ENCODE data around the gene MEIS1.

The MEIS1 gene

DNA sequence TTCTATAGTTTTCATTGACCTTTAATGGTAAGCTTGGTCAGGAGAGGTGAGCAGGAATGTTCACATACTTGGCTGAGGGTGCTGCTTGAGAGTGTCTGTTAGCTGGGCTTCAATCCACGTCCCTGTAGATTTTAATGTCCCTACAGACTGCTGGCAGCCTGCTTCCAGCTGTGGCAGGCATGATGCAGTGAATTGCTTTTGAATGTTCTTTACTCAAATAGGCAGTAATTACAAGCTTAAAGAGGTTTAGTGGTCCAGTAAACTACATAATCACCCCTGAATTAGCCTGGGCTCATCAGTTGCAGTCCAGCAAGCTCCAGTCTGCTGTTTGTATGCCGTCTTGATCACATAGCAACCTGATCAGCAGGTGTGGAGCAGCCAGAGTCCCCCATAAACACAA is 102.1 kb downstream of the MEIS1 start:
- H3K4me1 ChIP-seq (ENCODE audit: control insufficient read depth, insufficient read depth, low read length) = peaks cover 2% of the 10 kb centered on the region
- H3K4me2 ChIP-seq (ENCODE audit: low read length) = no peak overlapping the region
- no peaks in the 10 kb centered on the region for H3K27me3 ChIP-seq (ENCODE audit: control insufficient read depth, insufficient read depth, low read length)
- no peak overlapping the region for H3K9ac ChIP-seq (ENCODE audit: low read depth, low read length)
- no peak overlapping the region for H3K4me3 ChIP-seq (ENCODE audit: low read length)
- no peaks in the 10 kb centered on the region for H3K36me3 ChIP-seq (ENCODE audit: insufficient read depth, low read length)
- H3K9me3 ChIP-seq (replicated peaks; ENCODE audit: low read length) = no peaks in the 10 kb centered on the region

DNA sequence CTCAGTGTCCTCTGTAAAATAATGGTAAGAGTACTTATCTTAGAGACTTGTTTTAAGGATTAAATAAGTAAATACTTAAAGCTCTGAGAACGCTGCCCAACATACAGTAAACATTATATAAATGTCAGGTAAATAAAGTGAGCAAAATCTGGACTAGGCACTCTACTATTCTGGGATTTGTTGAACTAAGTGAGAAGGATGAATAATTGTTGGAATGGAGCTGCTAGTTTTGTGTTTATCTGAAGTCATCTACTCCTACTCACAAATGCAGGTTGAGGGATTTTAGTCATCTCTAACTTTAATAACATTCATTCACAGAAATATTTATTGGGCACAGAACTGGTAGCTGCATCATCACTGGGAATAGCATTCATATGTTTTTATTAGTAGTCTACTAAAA is 103.4 kb downstream of the MEIS1 start:
- Histone ChIP-seq H3K9me3 (replicated peaks; ENCODE audit: low read length) (no peaks in the 10 kb centered on the region), H3K9ac (ENCODE audit: low read depth, low read length) (no peak overlapping the region), H3K27me3 (ENCODE audit: control insufficient read depth, insufficient read depth, low read length) (no peaks in the 10 kb centered on the region), H3K4me2 (ENCODE audit: low read length) (no peak overlapping the region), H3K4me3 (ENCODE audit: low read length) (no peak overlapping the region), H3K36me3 (ENCODE audit: insufficient read depth, low read length) (no peaks in the 10 kb centered on the region), H3K4me1 (ENCODE audit: control insufficient read depth, insufficient read depth, low read length) (peaks cover 2% of the 10 kb centered on the region)

DNA sequence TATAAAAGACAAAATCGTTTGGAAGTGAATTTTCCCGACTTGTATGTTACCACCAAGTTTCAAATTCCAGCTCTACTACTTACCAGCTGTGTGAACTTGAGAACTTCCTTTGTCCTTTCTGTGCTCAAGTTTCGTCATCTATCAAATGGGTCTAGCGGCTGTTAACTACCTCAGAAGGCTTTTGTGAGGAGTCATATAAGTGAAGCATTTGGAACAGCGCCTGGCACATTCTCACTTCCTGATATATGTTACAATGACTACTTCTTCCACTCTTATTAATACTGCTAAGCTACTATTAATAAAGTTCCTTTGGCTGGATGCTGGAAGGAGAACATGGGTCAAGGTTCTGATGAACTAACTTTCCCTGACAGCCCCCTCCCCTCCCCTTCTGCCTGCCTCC is 104.5 kb downstream of the MEIS1 start:
- H3K4me1 ChIP-seq (ENCODE audit: control insufficient read depth, insufficient read depth, low read length) = peaks cover 2% of the 10 kb centered on the region
- no peaks in the 10 kb centered on the region for H3K27me3 ChIP-seq (ENCODE audit: control insufficient read depth, insufficient read depth, low read length)
- H3K4me2 ChIP-seq (ENCODE audit: low read length) = no peak overlapping the region
- no peaks in the 10 kb centered on the region for H3K9me3 ChIP-seq (replicated peaks; ENCODE audit: low read length)
- H3K36me3 ChIP-seq (ENCODE audit: insufficient read depth, low read length) = no peaks in the 10 kb centered on the region
- no peak overlapping the region for H3K4me3 ChIP-seq (ENCODE audit: low read length)
- H3K9ac ChIP-seq (ENCODE audit: low read depth, low read length) = no peak overlapping the region

DNA sequence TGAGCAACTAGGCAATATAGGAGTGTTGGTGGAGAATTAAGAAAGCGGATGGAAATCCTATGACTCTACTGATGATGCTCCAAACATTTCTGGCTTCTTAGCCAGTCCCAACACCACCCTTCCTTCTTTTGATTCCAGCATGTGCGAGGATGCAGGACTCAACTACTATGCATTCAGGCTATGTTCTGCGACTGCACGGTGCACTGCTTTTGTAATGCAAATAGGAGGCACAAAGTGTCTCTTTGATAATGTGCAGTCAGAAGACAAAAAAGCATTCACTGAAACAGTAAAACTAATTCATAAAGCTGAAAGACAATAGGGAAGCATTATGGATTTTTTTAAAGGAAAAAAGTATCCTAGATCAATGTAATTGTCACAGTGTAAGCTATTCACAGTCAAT is 106.7 kb downstream of the MEIS1 start:
- no peak overlapping the region for H3K4me2 ChIP-seq (ENCODE audit: low read length)
- no peak overlapping the region for H3K4me3 ChIP-seq (ENCODE audit: low read length)
- no peaks in the 10 kb centered on the region for H3K9me3 ChIP-seq (replicated peaks; ENCODE audit: low read length)
- no peaks in the 10 kb centered on the region for H3K36me3 ChIP-seq (ENCODE audit: insufficient read depth, low read length)
- H3K9ac ChIP-seq (ENCODE audit: low read depth, low read length) = no peak overlapping the region
- no peaks in the 10 kb centered on the region for H3K27me3 ChIP-seq (ENCODE audit: control insufficient read depth, insufficient read depth, low read length)
- H3K4me1 ChIP-seq (ENCODE audit: control insufficient read depth, insufficient read depth, low read length) = peaks cover 2% of the 10 kb centered on the region

DNA sequence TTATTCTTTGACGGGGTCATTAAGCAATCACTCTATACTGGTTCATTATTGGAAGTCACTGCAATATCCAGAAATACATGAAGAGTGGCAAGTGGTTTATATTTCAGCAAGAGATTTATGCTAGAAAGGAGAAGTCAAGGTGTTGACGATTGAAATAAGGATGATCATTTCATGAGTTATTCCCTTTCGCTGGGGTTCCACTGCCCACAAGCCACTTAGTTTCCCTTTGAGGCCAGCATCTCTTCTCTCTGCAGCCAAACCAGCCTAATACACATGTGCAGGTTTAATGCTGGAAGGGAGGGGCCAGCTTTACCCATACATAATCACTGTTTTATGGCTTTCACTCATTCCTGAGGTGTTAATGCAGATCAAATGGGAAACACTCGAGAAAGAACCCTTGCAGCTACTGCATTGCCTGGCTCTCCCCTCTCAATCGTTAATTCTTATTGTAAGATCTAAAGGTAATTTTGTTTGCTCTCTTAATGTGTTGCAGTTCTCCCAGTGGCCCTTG is 108.4 kb downstream of the MEIS1 start:
- Histone ChIP-seq H3K27me3 (ENCODE audit: control insufficient read depth, insufficient read depth, low read length) (no peaks in the 10 kb centered on the region), H3K9me3 (replicated peaks; ENCODE audit: low read length) (no peaks in the 10 kb centered on the region), H3K4me3 (ENCODE audit: low read length) (no peak overlapping the region), H3K9ac (ENCODE audit: low read depth, low read length) (no peak overlapping the region), H3K4me1 (ENCODE audit: control insufficient read depth, insufficient read depth, low read length) (peaks cover 2% of the 10 kb centered on the region), H3K4me2 (ENCODE audit: low read length) (no peak overlapping the region), H3K36me3 (ENCODE audit: insufficient read depth, low read length) (no peaks in the 10 kb centered on the region)

DNA sequence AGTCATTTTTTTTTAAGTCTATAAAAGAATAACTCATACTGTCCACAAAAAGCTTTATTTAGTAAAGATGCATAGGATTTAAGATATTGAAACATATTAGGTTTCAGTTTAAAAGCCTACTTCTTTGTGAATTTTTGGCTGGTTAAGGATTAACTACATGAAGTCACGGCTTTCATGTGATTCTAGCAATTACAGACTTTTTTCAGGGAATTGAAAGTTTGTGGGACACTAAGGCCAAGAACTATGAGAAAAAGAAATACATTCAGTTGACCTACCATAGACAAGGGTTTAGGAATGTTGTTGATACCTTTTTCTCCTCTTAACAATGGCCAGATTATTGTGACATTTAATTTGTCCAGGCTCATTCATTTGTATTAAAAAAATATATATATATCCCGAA is 109.3 kb downstream of the MEIS1 start:
- no peak overlapping the region for H3K9ac ChIP-seq (ENCODE audit: low read depth, low read length)
- H3K4me3 ChIP-seq (ENCODE audit: low read length) = no peak overlapping the region
- no peaks in the 10 kb centered on the region for H3K27me3 ChIP-seq (ENCODE audit: control insufficient read depth, insufficient read depth, low read length)
- H3K9me3 ChIP-seq (replicated peaks; ENCODE audit: low read length) = no peaks in the 10 kb centered on the region
- H3K36me3 ChIP-seq (ENCODE audit: insufficient read depth, low read length) = no peaks in the 10 kb centered on the region
- no peaks in the 10 kb centered on the region for H3K4me1 ChIP-seq (ENCODE audit: control insufficient read depth, insufficient read depth, low read length)
- H3K4me2 ChIP-seq (ENCODE audit: low read length) = no peak overlapping the region

DNA sequence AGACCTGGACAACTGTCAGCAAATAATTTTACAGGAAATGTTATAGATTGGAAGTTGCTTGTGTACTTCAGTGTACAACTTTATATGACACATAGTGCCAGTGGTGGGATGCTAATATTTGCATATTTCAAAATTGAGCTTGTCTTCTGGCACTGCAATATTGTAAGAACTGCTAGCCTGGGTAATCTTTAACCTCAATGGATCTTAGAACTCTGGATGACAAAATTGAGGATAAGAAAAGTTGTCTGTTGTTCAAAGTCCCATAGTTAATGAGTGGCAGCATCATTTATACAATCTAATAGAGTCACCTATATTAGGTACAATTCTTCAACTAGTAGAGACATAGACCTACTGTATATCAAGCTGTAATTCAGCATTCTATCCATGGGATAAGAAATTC is 110.3 kb downstream of the MEIS1 start:
- Histone ChIP-seq H3K4me2 (ENCODE audit: low read length) (no peak overlapping the region), H3K4me1 (ENCODE audit: control insufficient read depth, insufficient read depth, low read length) (no peaks in the 10 kb centered on the region), H3K27me3 (ENCODE audit: control insufficient read depth, insufficient read depth, low read length) (no peaks in the 10 kb centered on the region), H3K9ac (ENCODE audit: low read depth, low read length) (no peak overlapping the region), H3K36me3 (ENCODE audit: insufficient read depth, low read length) (no peaks in the 10 kb centered on the region), H3K4me3 (ENCODE audit: low read length) (no peak overlapping the region), H3K9me3 (replicated peaks; ENCODE audit: low read length) (no peaks in the 10 kb centered on the region)

DNA sequence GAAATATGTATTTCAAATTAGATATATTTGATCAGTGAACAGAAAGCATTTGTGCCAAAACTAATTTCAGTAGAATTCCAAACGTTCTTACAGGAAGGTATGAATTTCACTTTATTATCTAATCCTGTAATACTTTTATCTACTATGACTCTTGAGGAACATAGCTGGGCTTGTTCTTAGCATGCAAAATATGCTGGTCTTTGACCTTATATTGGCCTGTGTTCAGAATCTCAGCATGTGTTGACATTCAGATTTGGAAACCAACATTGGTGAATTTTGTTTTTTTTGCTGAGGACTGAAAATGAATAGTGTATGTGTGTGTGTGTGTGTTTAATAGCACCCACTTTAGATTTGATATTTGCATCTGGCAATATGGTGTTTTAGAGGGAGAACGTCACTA is 112.2 kb downstream of the MEIS1 start:
- Histone ChIP-seq H3K4me3 (ENCODE audit: low read length) (no peak overlapping the region), H3K4me1 (ENCODE audit: control insufficient read depth, insufficient read depth, low read length) (no peaks in the 10 kb centered on the region)

DNA sequence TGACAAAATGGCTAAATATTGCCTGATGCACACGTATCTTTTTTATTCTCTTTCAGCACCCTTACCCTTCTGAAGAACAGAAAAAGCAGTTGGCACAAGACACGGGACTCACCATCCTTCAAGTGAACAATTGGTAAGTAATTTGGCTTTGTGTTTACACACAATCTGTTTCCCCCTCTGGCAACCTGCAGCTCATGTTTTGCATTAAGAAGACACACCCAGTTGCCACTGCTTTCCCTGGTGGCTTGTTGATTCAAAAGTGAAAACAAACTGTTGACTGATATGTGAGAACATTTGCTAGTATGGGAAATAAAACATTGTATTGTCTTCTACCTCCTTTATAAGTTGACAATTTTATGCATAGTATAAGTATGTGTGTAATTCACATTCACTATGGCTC is 113.0 kb downstream of the MEIS1 start:
- Histone ChIP-seq H3K9me3 (replicated peaks; ENCODE audit: low read length) (no peaks in the 10 kb centered on the region), H3K4me3 (ENCODE audit: low read length) (no peak overlapping the region), H3K4me1 (ENCODE audit: control insufficient read depth, insufficient read depth, low read length) (no peaks in the 10 kb centered on the region), H3K36me3 (ENCODE audit: insufficient read depth, low read length) (no peaks in the 10 kb centered on the region), H3K27me3 (ENCODE audit: control insufficient read depth, insufficient read depth, low read length) (no peaks in the 10 kb centered on the region), H3K9ac (ENCODE audit: low read depth, low read length) (no peak overlapping the region), H3K4me2 (ENCODE audit: low read length) (no peak overlapping the region)

More for the DNA sequence above, 112.2 kb downstream of the MEIS1 start:
- Histone ChIP-seq H3K9me3 (replicated peaks; ENCODE audit: low read length) (no peaks in the 10 kb centered on the region), H3K9ac (ENCODE audit: low read depth, low read length) (no peak overlapping the region), H3K4me2 (ENCODE audit: low read length) (no peak overlapping the region), H3K27me3 (ENCODE audit: control insufficient read depth, insufficient read depth, low read length) (no peaks in the 10 kb centered on the region), H3K36me3 (ENCODE audit: insufficient read depth, low read length) (no peaks in the 10 kb centered on the region)

DNA sequence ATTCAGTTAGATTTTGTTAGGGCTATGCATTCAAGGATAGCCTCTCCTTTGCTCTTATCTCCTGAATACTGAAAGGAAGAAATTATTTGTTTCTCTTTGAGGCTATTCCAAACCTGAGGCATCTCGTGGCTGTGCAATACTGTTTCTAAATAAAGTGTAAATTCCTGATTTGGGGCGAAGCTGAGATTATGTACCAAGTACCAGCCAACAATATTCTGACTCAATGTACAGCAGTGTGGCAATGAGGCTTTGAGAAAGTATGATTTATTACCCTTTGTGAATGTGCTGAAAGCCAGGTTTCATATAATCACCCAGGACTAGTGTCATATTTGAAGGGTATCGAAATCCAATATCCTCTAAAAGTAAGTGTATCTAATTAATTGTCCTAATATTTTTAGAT is 113.5 kb downstream of the MEIS1 start:
- Histone ChIP-seq H3K36me3 (ENCODE audit: insufficient read depth, low read length) (no peaks in the 10 kb centered on the region), H3K9me3 (replicated peaks; ENCODE audit: low read length) (no peaks in the 10 kb centered on the region), H3K4me3 (ENCODE audit: low read length) (no peak overlapping the region), H3K9ac (ENCODE audit: low read depth, low read length) (no peak overlapping the region), H3K4me2 (ENCODE audit: low read length) (no peak overlapping the region), H3K4me1 (ENCODE audit: control insufficient read depth, insufficient read depth, low read length) (no peaks in the 10 kb centered on the region), H3K27me3 (ENCODE audit: control insufficient read depth, insufficient read depth, low read length) (no peaks in the 10 kb centered on the region)

DNA sequence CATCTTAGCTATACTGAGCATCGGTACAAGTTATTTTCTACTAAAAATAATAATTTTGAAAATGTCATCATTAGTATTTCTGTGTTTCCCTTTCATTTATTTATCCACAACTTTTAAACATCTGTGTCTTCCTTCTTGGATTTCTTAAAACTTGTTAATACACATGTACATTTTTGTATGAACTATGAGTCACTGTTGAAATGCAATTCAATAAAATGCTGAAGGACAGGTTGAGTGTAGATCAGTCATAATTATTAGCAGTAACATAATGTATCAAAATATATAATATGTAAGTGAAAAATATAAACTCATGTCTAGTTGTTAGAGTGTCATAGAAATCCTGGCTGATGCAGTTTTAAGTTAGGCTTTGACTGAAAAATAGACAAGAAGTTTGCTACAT is 115.9 kb downstream of the MEIS1 start:
- H3K36me3 ChIP-seq (ENCODE audit: insufficient read depth, low read length) = no peaks in the 10 kb centered on the region
- no peaks in the 10 kb centered on the region for H3K27me3 ChIP-seq (ENCODE audit: control insufficient read depth, insufficient read depth, low read length)
- H3K4me3 ChIP-seq (ENCODE audit: low read length) = no peak overlapping the region
- no peak overlapping the region for H3K4me2 ChIP-seq (ENCODE audit: low read length)
- H3K9ac ChIP-seq (ENCODE audit: low read depth, low read length) = no peak overlapping the region
- no peaks in the 10 kb centered on the region for H3K9me3 ChIP-seq (replicated peaks; ENCODE audit: low read length)
- H3K4me1 ChIP-seq (ENCODE audit: control insufficient read depth, insufficient read depth, low read length) = peaks cover 7% of the 10 kb centered on the region

DNA sequence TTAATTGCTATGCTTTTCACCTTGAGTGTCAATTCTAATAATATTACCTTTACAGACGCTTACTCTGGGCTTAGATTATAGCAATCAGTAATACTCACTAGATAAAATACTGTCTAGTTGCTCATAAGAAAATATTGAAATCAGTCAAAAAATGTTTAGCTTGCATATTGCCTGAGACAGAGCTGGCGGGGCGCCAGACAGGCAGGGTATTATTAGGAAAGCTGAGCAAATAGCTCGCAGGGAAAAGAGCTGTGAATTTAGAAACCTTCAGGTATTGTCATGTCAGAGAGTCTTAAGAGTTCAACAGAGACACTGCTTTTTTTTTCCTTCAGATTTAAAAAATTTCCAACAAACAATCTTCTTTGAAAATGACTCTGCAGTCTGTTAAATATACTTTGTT is 118.4 kb downstream of the MEIS1 start:
- no peak overlapping the region for H3K4me3 ChIP-seq (ENCODE audit: low read length)
- no peak overlapping the region for H3K4me2 ChIP-seq (ENCODE audit: low read length)
- no peak overlapping the region for H3K9ac ChIP-seq (ENCODE audit: low read depth, low read length)
- no peaks in the 10 kb centered on the region for H3K27me3 ChIP-seq (ENCODE audit: control insufficient read depth, insufficient read depth, low read length)
- no peaks in the 10 kb centered on the region for H3K9me3 ChIP-seq (replicated peaks; ENCODE audit: low read length)
- peaks cover 7% of the 10 kb centered on the region for H3K4me1 ChIP-seq (ENCODE audit: control insufficient read depth, insufficient read depth, low read length)
- no peaks in the 10 kb centered on the region for H3K36me3 ChIP-seq (ENCODE audit: insufficient read depth, low read length)

Data from skeletal muscle satellite cell (primary cell).